ENCODE results near the gene DCHS2.

GRCh38 chr4:154312246-154312645, 179.4 kb downstream of the DCHS2 start:
- TF ChIP-seq CTCF (IDR thresholded peaks at IDR 0.05) (no peak), ZFX (IDR thresholded peaks at IDR 0.05; ENCODE audit: borderline replicate concordance) (no peak)
